ENCODE measurements around the gene NXT1.
"Not testable (repeated sequence)": the region's sequence is repeated elsewhere in the genome, so short reads cannot be mapped to it uniquely, and the experiment has no call there.

Gene NXT1

DNA sequence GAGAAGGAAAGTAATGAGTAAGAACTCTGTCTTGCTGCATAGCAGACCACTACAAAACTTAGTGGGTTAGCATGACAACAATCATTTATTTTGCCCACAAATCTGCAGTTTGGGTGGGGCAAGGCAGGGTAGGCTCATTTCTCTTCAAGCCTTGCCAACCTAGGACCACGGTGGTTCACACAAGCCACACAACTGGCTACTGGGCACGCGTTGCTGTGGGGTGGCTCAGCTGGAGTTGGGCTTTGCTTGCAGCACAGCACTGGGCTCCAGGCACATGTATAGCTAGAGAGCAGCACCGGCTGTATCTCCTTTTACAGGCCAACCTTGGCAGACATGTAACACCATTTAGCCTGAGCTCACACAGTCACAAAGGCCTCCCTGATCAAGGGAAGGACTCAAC lies 4.6 kb upstream of the NXT1 start:
- no peaks in the 10 kb centered on the region for H3K27me3 ChIP-seq (ENCODE audit: control insufficient read depth, insufficient read depth, low read length)
- no peaks in the 10 kb centered on the region for H3K9me3 ChIP-seq (ENCODE audit: control insufficient read depth, insufficient read depth, low read length)
- peaks cover 13% of the 10 kb centered on the region for H3K4me1 ChIP-seq (ENCODE audit: control insufficient read depth, insufficient read depth, low read length)
- no peaks in the 10 kb centered on the region for H3K36me3 ChIP-seq (ENCODE audit: control insufficient read depth, insufficient read depth, low read length)
- no peak overlapping the region for H3K9ac ChIP-seq (ENCODE audit: low read depth, low read length)
- H3K27ac ChIP-seq (ENCODE audit: low read depth, low read length): no peak overlapping the region
- no peak overlapping the region for H3K4me3 ChIP-seq (ENCODE audit: low read depth, low read length)

DNA sequence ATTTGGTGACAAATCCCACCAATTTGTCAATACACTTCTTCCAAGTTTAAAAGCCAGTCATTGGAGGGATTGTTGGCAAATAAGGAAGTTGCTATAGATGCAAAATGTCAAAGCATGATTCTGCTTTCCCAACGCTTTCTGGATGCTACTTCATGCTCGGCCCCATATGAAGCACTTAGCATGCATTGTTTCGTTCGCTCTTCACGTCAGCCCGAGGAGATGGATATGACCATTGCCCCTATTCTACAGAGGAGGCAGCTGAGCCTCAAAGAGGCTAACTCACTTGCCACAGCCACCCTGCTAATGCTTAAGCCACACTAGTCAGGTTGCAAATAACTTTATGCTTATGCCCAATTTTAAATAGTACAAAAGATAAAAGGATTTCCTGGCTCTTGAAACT lies 2.8 kb upstream of the NXT1 start:
- Histone ChIP-seq H3K27ac (ENCODE audit: low read depth, low read length) (no peak overlapping the region), H3K27me3 (ENCODE audit: control insufficient read depth, insufficient read depth, low read length) (no peaks in the 10 kb centered on the region), H3K36me3 (ENCODE audit: control insufficient read depth, insufficient read depth, low read length) (no peaks in the 10 kb centered on the region), H3K4me1 (ENCODE audit: control insufficient read depth, insufficient read depth, low read length) (peaks cover 20% of the 10 kb centered on the region), H3K9ac (ENCODE audit: low read depth, low read length) (no peak overlapping the region), H3K9me3 (ENCODE audit: control insufficient read depth, insufficient read depth, low read length) (no peaks in the 10 kb centered on the region), H3K4me3 (ENCODE audit: low read depth, low read length) (no peak overlapping the region)

DNA sequence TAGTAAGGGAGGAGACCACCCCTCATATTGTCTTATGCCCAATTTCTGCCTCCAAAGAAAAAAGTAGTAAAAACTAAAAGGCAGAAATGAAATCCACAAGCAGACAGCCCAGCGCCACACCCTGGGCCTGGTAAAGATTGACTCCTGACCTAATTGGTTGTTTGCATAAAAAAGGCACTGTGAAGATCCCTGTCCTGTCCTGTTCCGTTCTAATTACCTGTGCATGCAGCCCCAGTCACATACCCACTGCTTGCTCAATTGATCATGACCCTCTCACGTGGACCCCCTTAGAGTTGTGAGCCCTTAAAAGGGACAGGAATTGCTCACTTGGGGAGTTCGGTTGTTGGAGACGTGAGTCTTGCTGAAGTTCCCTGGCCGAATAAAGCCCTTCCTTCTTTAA lies 2.1 kb upstream of the NXT1 start:
- not testable (repeated sequence) for H3K4me3 ChIP-seq (ENCODE audit: low read depth, low read length); H3K36me3 ChIP-seq (ENCODE audit: control insufficient read depth, insufficient read depth, low read length); H3K27me3 ChIP-seq (ENCODE audit: control insufficient read depth, insufficient read depth, low read length); H3K9ac ChIP-seq (ENCODE audit: low read depth, low read length); H3K9me3 ChIP-seq (ENCODE audit: control insufficient read depth, insufficient read depth, low read length)
- H3K27ac ChIP-seq (ENCODE audit: low read depth, low read length): peak overlapping the region; percentile 95
- peaks cover 20% of the 10 kb centered on the region for H3K4me1 ChIP-seq (ENCODE audit: control insufficient read depth, insufficient read depth, low read length)

DNA sequence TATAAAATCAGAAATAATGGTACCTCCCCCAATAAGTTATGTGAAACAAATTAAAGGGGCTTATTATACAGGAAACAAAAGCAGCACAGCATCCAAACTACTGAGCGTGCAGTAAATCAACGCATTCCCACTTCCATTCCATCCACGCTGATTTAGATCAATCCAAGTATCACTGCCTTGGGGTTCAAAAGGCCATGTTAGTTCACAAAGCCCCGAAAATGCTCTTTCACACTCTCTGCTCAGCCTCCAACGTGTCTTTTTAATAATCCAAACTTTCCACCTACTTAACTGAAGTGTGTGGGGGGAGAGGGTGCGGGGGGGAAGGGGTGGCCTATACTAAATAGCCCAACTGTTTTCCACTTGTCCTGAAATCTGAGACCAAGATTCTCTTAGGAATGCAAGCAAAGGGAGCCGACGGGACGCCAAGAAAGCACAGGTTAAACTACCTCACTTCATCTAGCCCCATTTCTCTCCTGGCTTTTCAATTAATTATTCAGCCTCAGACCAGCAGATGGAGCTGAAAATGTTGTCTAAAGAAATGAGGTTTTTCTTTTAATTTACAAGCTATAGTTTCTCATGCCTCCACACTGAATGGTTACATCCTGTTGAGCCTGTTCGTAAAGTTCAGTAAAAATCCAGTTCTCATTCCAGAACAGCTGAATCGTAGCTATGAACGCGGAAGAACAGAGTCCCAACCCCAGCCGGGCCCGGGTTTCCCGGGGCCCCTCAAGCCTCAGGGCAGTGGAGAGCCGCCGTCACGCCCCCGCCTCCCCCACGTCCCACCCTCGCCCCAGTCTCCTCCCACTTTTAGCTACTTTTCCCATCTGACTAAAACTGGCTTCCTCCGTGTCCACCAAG lies 1.0 kb upstream of the NXT1 start:
- peak overlapping the region; percentile 95 for H3K27ac ChIP-seq (ENCODE audit: low read depth, low read length)
- peak overlapping the region; percentile 68 for H3K9ac ChIP-seq (ENCODE audit: low read depth, low read length)
- H3K27me3 ChIP-seq (ENCODE audit: control insufficient read depth, insufficient read depth, low read length): no peaks in the 10 kb centered on the region

DNA sequence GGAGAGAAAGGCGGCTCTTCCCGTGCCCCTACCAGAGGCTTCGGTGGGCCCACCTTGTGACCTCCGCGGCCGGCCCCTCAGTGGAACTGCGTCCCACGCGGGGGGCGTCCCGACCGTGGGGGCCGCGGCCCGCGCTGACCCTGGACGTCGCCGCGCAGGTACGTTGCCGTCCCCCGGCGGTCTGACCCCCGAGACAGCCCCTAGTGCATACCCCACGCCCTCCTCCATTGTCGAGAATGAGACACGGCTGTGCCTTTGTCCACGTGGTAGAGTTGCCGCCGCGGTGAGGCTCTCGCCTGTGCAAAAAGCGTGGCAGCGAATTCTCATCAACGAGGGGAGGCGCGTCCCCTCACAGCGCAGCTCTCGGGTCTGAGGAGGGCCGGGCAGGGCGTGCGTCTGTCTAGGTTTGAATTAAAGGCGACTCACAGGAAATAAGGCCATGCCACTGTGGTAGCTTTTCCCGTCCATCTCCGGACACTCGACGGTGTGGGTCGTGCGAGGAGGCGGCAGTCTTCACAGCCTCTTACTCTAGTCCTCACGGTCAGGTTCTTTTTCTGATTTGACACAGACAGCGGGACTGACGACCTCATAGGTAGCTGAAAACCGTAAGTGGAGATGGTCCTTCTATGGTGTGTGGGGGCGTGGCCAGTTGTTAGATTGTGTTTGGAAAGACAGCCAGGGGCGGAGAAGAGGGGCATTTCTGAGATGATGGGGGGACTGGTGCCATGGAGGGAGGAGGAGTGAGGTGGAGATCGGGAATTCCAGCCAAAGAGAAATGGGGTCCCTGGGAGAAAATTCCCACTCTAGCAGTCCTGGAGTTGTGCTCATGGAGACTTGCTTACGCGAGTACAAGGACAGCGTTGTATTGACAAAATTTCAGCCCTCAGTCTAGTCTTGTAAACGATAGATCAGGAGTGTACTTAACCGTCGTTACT lies 580 bp downstream of the NXT1 start:
- peak overlapping the region; percentile 53; the same call in 1 of the 2 replicates for H3K9ac ChIP-seq (ENCODE audit: low read depth, low read length)
- no peaks in the 10 kb centered on the region for H3K27me3 ChIP-seq (ENCODE audit: control insufficient read depth, insufficient read depth, low read length)
- H3K9me3 ChIP-seq (ENCODE audit: control insufficient read depth, insufficient read depth, low read length): no peaks in the 10 kb centered on the region
- H3K27ac ChIP-seq (ENCODE audit: low read depth, low read length): peak overlapping the region; percentile 74
- peaks cover 23% of the 10 kb centered on the region for H3K36me3 ChIP-seq (ENCODE audit: control insufficient read depth, insufficient read depth, low read length)
- peak overlapping the region; percentile 98 for H3K4me3 ChIP-seq (ENCODE audit: low read depth, low read length)
- H3K4me1 ChIP-seq (ENCODE audit: control insufficient read depth, insufficient read depth, low read length): peaks cover 25% of the 10 kb centered on the region

More for the DNA sequence above, 1.0 kb upstream of the NXT1 start:
- Histone ChIP-seq H3K36me3 (ENCODE audit: control insufficient read depth, insufficient read depth, low read length) (peaks cover 11% of the 10 kb centered on the region), H3K4me1 (ENCODE audit: control insufficient read depth, insufficient read depth, low read length) (peaks cover 20% of the 10 kb centered on the region), H3K9me3 (ENCODE audit: control insufficient read depth, insufficient read depth, low read length) (no peaks in the 10 kb centered on the region), H3K4me3 (ENCODE audit: low read depth, low read length) (peak overlapping the region; percentile 98)

DNA sequence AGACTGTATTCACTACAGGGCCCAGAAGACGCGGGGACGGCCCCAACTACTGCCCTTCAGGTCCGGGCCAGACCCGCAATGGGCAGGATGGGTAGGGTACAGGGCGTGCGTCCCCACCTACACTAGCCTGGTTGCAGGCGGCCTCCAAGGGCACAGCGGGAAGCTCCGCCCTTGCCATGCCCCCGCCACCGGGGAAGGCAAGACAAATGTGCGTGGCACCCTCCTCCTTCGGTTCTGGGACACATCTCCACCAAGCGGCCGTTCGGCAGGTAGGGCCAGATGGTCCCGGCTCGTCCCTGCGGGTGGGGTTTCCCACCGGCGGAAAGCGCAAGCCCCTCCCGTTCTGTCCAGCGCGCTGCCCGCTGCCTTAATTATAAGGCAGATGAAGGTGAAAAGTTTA lies 5.6 kb downstream of the NXT1 start:
- H3K4me3 ChIP-seq (ENCODE audit: low read depth, low read length): peak overlapping the region; percentile 90

DNA sequence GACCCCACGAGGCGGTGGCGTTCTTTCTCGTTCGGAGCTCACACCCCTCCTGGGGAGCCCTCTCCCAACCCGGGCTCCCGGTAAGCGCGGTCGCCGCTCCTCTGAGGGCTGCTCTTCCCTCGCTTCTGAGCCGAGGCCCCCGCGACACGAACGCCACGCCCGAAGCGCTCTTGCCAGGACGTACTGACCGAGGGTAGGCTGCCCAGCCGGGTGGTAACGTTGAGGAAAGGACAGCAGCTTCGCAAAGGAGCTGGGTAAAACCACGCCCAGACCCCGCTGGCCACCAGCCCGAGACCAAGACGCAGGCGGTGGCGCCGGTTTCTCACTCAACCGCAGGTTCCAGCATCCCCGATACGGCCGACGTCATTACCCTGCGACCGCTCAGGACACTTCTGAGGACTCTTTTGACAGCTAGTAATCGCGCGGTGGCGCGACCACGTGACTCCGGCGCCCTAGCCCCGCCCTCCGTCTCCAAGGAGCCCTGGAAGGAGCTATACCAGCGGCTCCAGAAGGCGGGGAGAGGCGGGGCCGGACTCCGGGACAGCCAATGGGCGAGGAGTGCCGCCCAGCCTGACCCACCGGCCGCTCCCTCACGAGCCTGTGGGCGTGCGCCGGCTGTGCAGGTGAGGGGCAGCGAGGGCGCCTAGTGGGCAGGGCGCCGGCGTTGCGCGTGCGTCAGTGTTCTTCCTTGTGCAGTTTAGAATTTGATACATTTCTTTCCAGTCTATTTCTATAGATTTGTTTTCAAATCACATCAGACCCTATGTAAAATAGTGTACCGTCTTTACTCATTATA lies 7.4 kb downstream of the NXT1 start:
- Histone ChIP-seq H3K4me1 (ENCODE audit: control insufficient read depth, insufficient read depth, low read length) (peaks cover 28% of the 10 kb centered on the region; the same call in 1 of the 2 replicates), H3K4me3 (ENCODE audit: low read depth, low read length) (peak overlapping the region; percentile 90)

More for the DNA sequence above, 5.6 kb downstream of the NXT1 start:
- H3K27me3 ChIP-seq (ENCODE audit: control insufficient read depth, insufficient read depth, low read length): no peaks in the 10 kb centered on the region
- H3K9ac ChIP-seq (ENCODE audit: low read depth, low read length): no peak overlapping the region
- peaks cover 23% of the 10 kb centered on the region for H3K36me3 ChIP-seq (ENCODE audit: control insufficient read depth, insufficient read depth, low read length)
- H3K9me3 ChIP-seq (ENCODE audit: control insufficient read depth, insufficient read depth, low read length): no peaks in the 10 kb centered on the region
- H3K27ac ChIP-seq (ENCODE audit: low read depth, low read length): no peak overlapping the region
- peaks cover 32% of the 10 kb centered on the region for H3K4me1 ChIP-seq (ENCODE audit: control insufficient read depth, insufficient read depth, low read length)

DNA sequence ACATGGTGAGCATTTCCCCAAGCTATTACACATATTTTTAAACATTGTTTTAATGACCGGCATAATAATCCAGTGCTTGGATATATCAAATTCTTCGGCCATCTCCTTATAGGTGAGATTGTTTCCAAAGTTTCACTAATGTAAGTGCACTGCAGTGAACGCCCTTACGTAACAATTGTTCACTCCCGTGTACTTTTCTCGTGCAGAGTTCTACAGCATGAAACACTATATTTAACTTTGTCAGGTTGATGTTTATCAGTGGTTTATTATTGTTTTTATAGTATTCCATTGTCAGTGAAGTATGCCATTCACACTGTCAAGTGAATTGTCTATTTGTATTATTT lies 7.9 kb downstream of the NXT1 start:
- Histone ChIP-seq H3K9me3 (ENCODE audit: control insufficient read depth, insufficient read depth, low read length) (no peaks in the 10 kb centered on the region), H3K27ac (ENCODE audit: low read depth, low read length) (no peak overlapping the region), H3K4me3 (ENCODE audit: low read depth, low read length) (peak overlapping the region; percentile 59), H3K27me3 (ENCODE audit: control insufficient read depth, insufficient read depth, low read length) (no peaks in the 10 kb centered on the region), H3K9ac (ENCODE audit: low read depth, low read length) (no peak overlapping the region), H3K4me1 (ENCODE audit: control insufficient read depth, insufficient read depth, low read length) (peaks cover 31% of the 10 kb centered on the region; the same call in 1 of the 2 replicates), H3K36me3 (ENCODE audit: control insufficient read depth, insufficient read depth, low read length) (peaks cover 22% of the 10 kb centered on the region)

More for the DNA sequence above, 7.4 kb downstream of the NXT1 start:
- Histone ChIP-seq H3K27me3 (ENCODE audit: control insufficient read depth, insufficient read depth, low read length) (no peaks in the 10 kb centered on the region), H3K36me3 (ENCODE audit: control insufficient read depth, insufficient read depth, low read length) (peaks cover 23% of the 10 kb centered on the region), H3K9ac (ENCODE audit: low read depth, low read length) (peak overlapping the region; percentile 75), H3K9me3 (ENCODE audit: control insufficient read depth, insufficient read depth, low read length) (no peaks in the 10 kb centered on the region), H3K27ac (ENCODE audit: low read depth, low read length) (peak overlapping the region; percentile 97)

DNA sequence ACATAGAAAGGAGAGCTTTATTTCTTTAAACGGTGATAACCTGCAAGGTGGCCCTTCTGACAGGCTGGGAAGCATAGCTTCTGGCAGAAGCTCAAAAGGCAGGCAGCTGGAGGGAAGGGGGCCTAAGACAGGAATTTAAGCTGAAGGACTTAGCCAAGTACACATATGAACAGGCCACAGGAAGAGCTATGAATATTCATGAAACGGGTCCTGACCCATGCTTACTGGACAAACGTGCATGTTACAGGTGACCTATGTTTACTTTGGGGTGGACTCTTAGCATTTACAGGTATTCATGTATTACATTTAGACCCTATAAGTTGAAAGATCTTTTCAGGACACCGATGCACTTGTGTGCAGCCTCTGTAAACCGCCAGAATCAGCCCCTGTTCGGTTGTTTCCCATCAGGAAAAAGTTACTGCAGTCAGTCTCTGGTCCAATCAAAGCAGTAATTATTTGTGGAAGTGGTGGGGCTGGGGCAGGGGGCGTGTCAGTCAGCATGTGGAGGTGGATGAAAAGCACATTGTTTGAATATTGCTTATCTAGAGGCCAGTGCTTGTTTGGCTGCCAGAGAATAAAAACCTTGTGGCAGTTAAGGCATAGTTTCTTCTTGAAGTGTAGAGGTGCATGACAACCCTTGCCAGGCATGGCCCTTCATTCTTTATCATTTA lies 8.5 kb downstream of the NXT1 start:
- H3K4me3 ChIP-seq (ENCODE audit: low read depth, low read length): peak overlapping the region; percentile 59; the same call in 1 of the 2 replicates
- no peak overlapping the region for H3K9ac ChIP-seq (ENCODE audit: low read depth, low read length)
- H3K27ac ChIP-seq (ENCODE audit: low read depth, low read length): no peak overlapping the region
- no peaks in the 10 kb centered on the region for H3K9me3 ChIP-seq (ENCODE audit: control insufficient read depth, insufficient read depth, low read length)
- H3K27me3 ChIP-seq (ENCODE audit: control insufficient read depth, insufficient read depth, low read length): no peaks in the 10 kb centered on the region
- H3K36me3 ChIP-seq (ENCODE audit: control insufficient read depth, insufficient read depth, low read length): peaks cover 17% of the 10 kb centered on the region
- H3K4me1 ChIP-seq (ENCODE audit: control insufficient read depth, insufficient read depth, low read length): peaks cover 31% of the 10 kb centered on the region; the same call in 1 of the 2 replicates

DNA sequence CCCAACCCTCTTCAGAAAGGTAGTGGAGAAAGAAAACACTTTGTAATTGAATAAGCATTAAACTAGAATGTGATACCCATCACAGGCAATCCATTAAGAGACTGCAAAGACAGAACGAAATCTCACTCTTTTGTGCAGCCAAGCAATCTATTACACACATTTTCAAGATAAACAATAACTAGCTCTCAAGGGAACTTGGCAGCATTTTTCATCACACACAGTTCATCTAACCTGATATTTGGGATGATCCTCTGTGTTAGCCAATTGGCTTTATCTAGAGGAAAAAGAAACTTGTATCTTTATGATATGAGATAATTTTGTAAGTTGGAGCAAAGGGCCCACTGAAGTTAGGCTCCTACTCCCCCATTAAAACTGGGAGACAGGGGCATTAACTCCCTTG lies 9.9 kb downstream of the NXT1 start:
- Histone ChIP-seq H3K9me3 (ENCODE audit: control insufficient read depth, insufficient read depth, low read length) (no peaks in the 10 kb centered on the region), H3K27ac (ENCODE audit: low read depth, low read length) (no peak overlapping the region), H3K4me1 (ENCODE audit: control insufficient read depth, insufficient read depth, low read length) (peaks cover 31% of the 10 kb centered on the region; the same call in 1 of the 2 replicates), H3K27me3 (ENCODE audit: control insufficient read depth, insufficient read depth, low read length) (no peaks in the 10 kb centered on the region), H3K4me3 (ENCODE audit: low read depth, low read length) (no peak overlapping the region), H3K9ac (ENCODE audit: low read depth, low read length) (no peak overlapping the region), H3K36me3 (ENCODE audit: control insufficient read depth, insufficient read depth, low read length) (peaks cover 17% of the 10 kb centered on the region)
